Spinal cord (tissue), 10 donors: ENCODE data around the gene ZC3H18. TPM values are rescaled to one million over a fixed set of nuclear protein-coding genes. Genes with fewer than 3 reads are reported as not detected.

Experiments
- DNase-seq, 6 donors: peaks; one replicate each; pipeline versions ENCODE4 v3.0.0 to v3.0.0-alpha.2; 2013 to 2015; ENCODE audit warnings: low spot score in 6 of 6, low read depth in 4 of 6
- H3K27ac ChIP-seq: one replicate; pipeline ENCODE4 v1.5.1; 2013; ENCODE audit warnings: low read depth, low read length, control low read depth
- H3K27me3 ChIP-seq: one replicate; pipeline ENCODE4 v1.6.1; 2013; ENCODE audit warnings: low read length; ENCODE audit not compliant: control insufficient read depth, insufficient read depth
- H3K36me3 ChIP-seq: one replicate; pipeline ENCODE4 v1.6.1; 2013; ENCODE audit warnings: low read length; ENCODE audit not compliant: control insufficient read depth, insufficient read depth
- H3K4me1 ChIP-seq: one replicate; pipeline ENCODE4 v1.6.1; 2013; ENCODE audit warnings: low read length; ENCODE audit not compliant: control insufficient read depth, insufficient read depth
- H3K4me3 ChIP-seq: one replicate; pipeline ENCODE4 v1.5.1; 2013; ENCODE audit warnings: low read depth, low read length, control low read depth
- H3K9me3 ChIP-seq: one replicate; pipeline ENCODE4 v1.6.1; 2013; ENCODE audit warnings: low read length; ENCODE audit not compliant: control insufficient read depth, insufficient read depth
- WGBS: methylation state at CpG from one replicate; pipeline ENCODE4 v1.1.5; 2013; ENCODE audit warnings: missing lambda C conversion rate; ENCODE audit not compliant: insufficient coverage; 5-methylcytosine and 5-hydroxymethylcytosine counted together
- polyA plus RNA-seq, 2 donors: library from polyadenylated mRNA; unstranded; fragments of 120-200 nt; gene quantifications; one replicate each; pipeline ENCODE4 v1.2.1, GENCODE V29; 2013; ENCODE audit not compliant: insufficient read length in 2 of 2
- total RNA-seq, 2 donors: library from RNA; depleted of rRNA in 1 of 2; stranded (reverse); fragments of 120-200 nt in 1 of 2; fragments of >200 nt in 1 of 2; gene quantifications; one replicate each; pipeline versions ENCODE4 v1.2.3 to v1.2.4, GENCODE V29; 2013 to 2014
- donor health status: healthy.

The ZC3H18 gene
- total and polyA plus RNA-seq, 4 donors = 9.1 to 46.4 (median 28.5) TPM

GRCh38 chr16:88628512-88628974 is 58.3 kb downstream of the ZC3H18 start:
- H3K4me3 ChIP-seq = no peak overlapping the region
- no peaks in the 10 kb centered on the region for H3K9me3 ChIP-seq
- no peak overlapping the region for H3K27ac ChIP-seq
- DNase-seq = no peak
- peaks cover 94% of the 10 kb centered on the region for H3K36me3 ChIP-seq
- no peaks in the 10 kb centered on the region for H3K27me3 ChIP-seq
- 63% methylated on average over 9 of the region's 12 CpGs for WGBS
- H3K4me1 ChIP-seq = no peaks in the 10 kb centered on the region

GRCh38 chr16:88629835-88630234 is 59.6 kb downstream of the ZC3H18 start:
- Histone ChIP-seq H3K9me3 (no peaks in the 10 kb centered on the region), H3K27ac (no peak overlapping the region), H3K4me3 (no peak overlapping the region), H3K4me1 (peaks cover 1% of the 10 kb centered on the region), H3K27me3 (no peaks in the 10 kb centered on the region), H3K36me3 (peaks cover 94% of the 10 kb centered on the region)
- WGBS = 84% methylated on average over 8 of the region's 9 CpGs
- no peak for DNase-seq

GRCh38 chr16:88630433-88630832 is 60.2 kb downstream of the ZC3H18 start:
- no peaks in the 10 kb centered on the region for H3K27me3 ChIP-seq
- no peak overlapping the region for H3K4me3 ChIP-seq
- no peaks in the 10 kb centered on the region for H3K9me3 ChIP-seq
- peaks cover 4% of the 10 kb centered on the region for H3K4me1 ChIP-seq
- no peak overlapping the region for H3K27ac ChIP-seq
- no peak for DNase-seq
- 96% methylated on average over 10 of the region's 12 CpGs for WGBS
- peaks cover 94% of the 10 kb centered on the region for H3K36me3 ChIP-seq

- H3K36me3 ChIP-seq = peaks cover 94% of the 10 kb centered on the region
- no peaks in the 10 kb centered on the region for H3K9me3 ChIP-seq
- H3K4me1 ChIP-seq = peaks cover 4% of the 10 kb centered on the region
- no peak for DNase-seq
- no peak overlapping the region for H3K4me3 ChIP-seq
- no peak overlapping the region for H3K27ac ChIP-seq
- H3K27me3 ChIP-seq = no peaks in the 10 kb centered on the region
- WGBS = 96% methylated on average over 23 of the region's 23 CpGs
Observed at GRCh38 chr16:88630941-88631340, 60.7 kb downstream of the ZC3H18 start.

GRCh38 chr16:88631384-88631783 is 61.2 kb downstream of the ZC3H18 start:
- no peak overlapping the region for H3K4me3 ChIP-seq
- H3K36me3 ChIP-seq = peaks cover 93% of the 10 kb centered on the region
- WGBS = 52% methylated on average over 6 of the region's 16 CpGs
- H3K27me3 ChIP-seq = no peaks in the 10 kb centered on the region
- no peak overlapping the region for H3K27ac ChIP-seq
- peaks cover 4% of the 10 kb centered on the region for H3K4me1 ChIP-seq
- DNase-seq = no peak
- H3K9me3 ChIP-seq = no peaks in the 10 kb centered on the region

- no peak overlapping the region for H3K4me3 ChIP-seq
- no peak for DNase-seq
- H3K9me3 ChIP-seq = no peaks in the 10 kb centered on the region
- WGBS = 96% methylated on average over 30 of the region's 30 CpGs
- H3K27me3 ChIP-seq = no peaks in the 10 kb centered on the region
- peaks cover 4% of the 10 kb centered on the region for H3K4me1 ChIP-seq
- H3K36me3 ChIP-seq = peaks cover 87% of the 10 kb centered on the region
- H3K27ac ChIP-seq = no peak overlapping the region
Observed at GRCh38 chr16:88631920-88632586, 61.9 kb downstream of the ZC3H18 start.

- no peak for DNase-seq
- Histone ChIP-seq H3K4me3 (no peak overlapping the region), H3K9me3 (no peaks in the 10 kb centered on the region), H3K4me1 (peaks cover 4% of the 10 kb centered on the region), H3K27ac (no peak overlapping the region), H3K36me3 (peaks cover 82% of the 10 kb centered on the region), H3K27me3 (no peaks in the 10 kb centered on the region)
- WGBS = 83% methylated on average over 10 of the region's 11 CpGs
Observed at GRCh38 chr16:88632587-88632930, 62.4 kb downstream of the ZC3H18 start.

GRCh38 chr16:88633684-88634140 is 63.5 kb downstream of the ZC3H18 start:
- H3K4me3 ChIP-seq = no peak overlapping the region
- 44% methylated on average over 21 of the region's 23 CpGs for WGBS
- DNase-seq = no peak
- H3K27me3 ChIP-seq = peaks cover 5% of the 10 kb centered on the region
- no peak overlapping the region for H3K27ac ChIP-seq
- H3K36me3 ChIP-seq = peaks cover 73% of the 10 kb centered on the region
- peaks cover 4% of the 10 kb centered on the region for H3K4me1 ChIP-seq
- H3K9me3 ChIP-seq = no peaks in the 10 kb centered on the region

- Histone ChIP-seq H3K4me3 (no peak overlapping the region), H3K4me1 (peaks cover 4% of the 10 kb centered on the region), H3K27me3 (peaks cover 12% of the 10 kb centered on the region), H3K9me3 (no peaks in the 10 kb centered on the region), H3K36me3 (peaks cover 70% of the 10 kb centered on the region), H3K27ac (no peak overlapping the region)
- WGBS = 27% methylated on average over 77 of the region's 82 CpGs
- no peak for DNase-seq
Observed at GRCh38 chr16:88634141-88634993, 64.2 kb downstream of the ZC3H18 start.
